GM12873 (cell line): ENCODE results near the gene GLTP.

Experiments used
- CTCF ChIP-seq: IDR thresholded peaks from 2 replicates; pipeline ENCODE4 v1.5.1; 2012; ENCODE audit warnings: low read depth, mild to moderate bottlenecking, moderate library complexity, low read length, control low read depth; ENCODE audit not compliant: insufficient read depth; ENCODE audit errors: missing control alignments

GLTP gene

GRCh38 chr12:109914461-109914860 is 34.1 kb upstream of the GLTP start:
- no peak for TF ChIP-seq CTCF

- no peak for TF ChIP-seq CTCF
Observed at GRCh38 chr12:109912855-109913321, 32.5 kb upstream of the GLTP start.

GRCh38 chr12:109910969-109911348 is 30.6 kb upstream of the GLTP start:
- peak; percentile 50 for TF ChIP-seq CTCF

GRCh38 chr12:109910254-109910968 is 30.1 kb upstream of the GLTP start:
- no peak for TF ChIP-seq CTCF

GRCh38 chr12:109905301-109905700 is 25.0 kb upstream of the GLTP start:
- no peak for TF ChIP-seq CTCF

- TF ChIP-seq CTCF: no peak
Observed at GRCh38 chr12:109902891-109903418, 22.6 kb upstream of the GLTP start.

- no peak for TF ChIP-seq CTCF
Observed at GRCh38 chr12:109900752-109901580, 20.6 kb upstream of the GLTP start.
